K562 (cell line): Measurements from ENCODE around the gene TTC13. TPM values are rescaled to one million over a fixed set of nuclear protein-coding genes. Genes with fewer than 3 reads are reported as not detected.

ENCODE experiments used
- FOXA3 ChIP-seq, 2 experiments: fragments of 450-650 bp in 1 of 2; sonication (generic) in 1 of 2; formaldehyde crosslinking; IDR thresholded peaks in 1 of 2; conservative IDR thresholded peaks in 1 of 2; 2 replicates each; pipeline versions ENCODE4 v1.4.0 to v1.8.0; 2020 to 2022; ENCODE audit warnings: mild to moderate bottlenecking in 2 of 2, missing genetic modification reagents in 1 of 2
- FOXM1 ChIP-seq, 2 experiments: fragments of 450-650 bp in 1 of 2; sonication (generic) in 1 of 2; formaldehyde crosslinking in 1 of 2; IDR thresholded peaks; 2 replicates each; pipeline versions ENCODE4 v1.6.1 to v1.9.0; 2017 to 2022; ENCODE audit warnings: low read depth in 2 of 2, mild to moderate bottlenecking in 2 of 2, missing genetic modification reagents in 1 of 2, moderate library complexity in 1 of 2
- FOXO4 ChIP-seq: fragments of 450-650 bp; formaldehyde crosslinking; IDR thresholded peaks from 2 replicates; pipeline ENCODE4 v1.4.0; 2020; ENCODE audit warnings: mild to moderate bottlenecking, moderate library complexity
- GTF2B ChIP-seq: IDR thresholded peaks from 2 replicates; pipeline ENCODE4 v1.6.1; 2011; ENCODE audit not compliant: insufficient read length; ENCODE audit errors: extremely low read depth
- HMGN3 ChIP-seq: IDR thresholded peaks from 2 replicates; pipeline ENCODE4 v1.6.1; 2011; ENCODE audit warnings: borderline replicate concordance, low read depth, mild to moderate bottlenecking, mixed read lengths, low read length; ENCODE audit not compliant: insufficient read length; ENCODE audit errors: extremely low read depth
- KLF16 ChIP-seq: IDR thresholded peaks from 2 replicates; pipeline ENCODE4 v1.6.1; 2016; ENCODE audit warnings: antibody characterized with exemption
- MCM3 ChIP-seq: fragments of 450-650 bp; IDR thresholded peaks from 2 replicates; pipeline ENCODE4 v1.6.1; 2016
- MEF2A ChIP-seq: IDR thresholded peaks from 2 replicates; pipeline ENCODE4 v1.6.1; 2011; ENCODE audit warnings: low read depth, mild to moderate bottlenecking, low read length, moderate library complexity; ENCODE audit not compliant: control insufficient read depth
- MLX ChIP-seq, 2 experiments: fragments of 450-650 bp in 1 of 2; sonication (generic) in 1 of 2; formaldehyde crosslinking; conservative IDR thresholded peaks; 2 replicates each; pipeline versions ENCODE4 v1.4.0 to v1.8.1; 2020 to 2022; ENCODE audit warnings: mild to moderate bottlenecking in 1 of 2, missing genetic modification reagents in 1 of 2
- NFRKB ChIP-seq: fragments of 450-650 bp; IDR thresholded peaks from 2 replicates; pipeline ENCODE4 v1.6.1; 2016; ENCODE audit warnings: low read depth
- NRF1 ChIP-seq, 2 experiments: fragments of 450-650 bp; IDR thresholded peaks in 1 of 2; conservative IDR thresholded peaks in 1 of 2; 2 replicates each; pipeline ENCODE4 v1.6.1; 2014; ENCODE audit warnings: mild to moderate bottlenecking in 2 of 2
- PHTF2 ChIP-seq: fragments of 250-450 bp; sonication (Bioruptor Pico); IDR thresholded peaks from 2 replicates; pipeline ENCODE4 v1.5.0; 2021; ENCODE audit warnings: mild to moderate bottlenecking
- RBM34 ChIP-seq: fragments of 200-400 bp; formaldehyde crosslinking; IDR thresholded peaks from 2 replicates; pipeline ENCODE4 v1.6.1; 2018; ENCODE audit warnings: low read length, borderline replicate concordance; ENCODE audit not compliant: insufficient read depth
- STAT6 ChIP-seq: sonication (generic); formaldehyde crosslinking; IDR thresholded peaks from 2 replicates; pipeline ENCODE4 v1.8.1; 2023; ENCODE audit warnings: mild to moderate bottlenecking, missing genetic modification reagents
- TFAP4 ChIP-seq: sonication (generic); formaldehyde crosslinking; IDR thresholded peaks from 2 replicates; pipeline ENCODE4 v1.8.0; 2022; ENCODE audit warnings: missing genetic modification reagents, mild to moderate bottlenecking, moderate library complexity, borderline replicate concordance
- ZBTB49 ChIP-seq: sonication (generic); formaldehyde crosslinking; IDR thresholded peaks from 2 replicates; pipeline ENCODE4 v1.8.0; 2022; ENCODE audit warnings: missing genetic modification reagents, mild to moderate bottlenecking, borderline replicate concordance
- polyA plus RNA-seq, 8 experiments: library from polyadenylated mRNA; depleted of rRNA in 4 of 8; stranded (reverse) in 5 of 8; unstranded in 3 of 8; fragments of >200 nt; fragmentation: Nextera tagmentation in 2 of 8; fragmentation: Illumina TruSeq in 1 of 8; extraction: Ambion mirVana in 2 of 8; extraction: Trizol in 1 of 8; gene quantifications; 2 replicates each; pipeline versions ENCODE4 v1.2.1 to v1.2.3, GENCODE V29; 2011 to 2014; ENCODE audit warnings: inconsistent platforms in 1 of 8, missing spikeins in 1 of 8
- total RNA-seq, 7 experiments: library from RNA; depleted of rRNA in 6 of 7; stranded (reverse); fragments of >200 nt in 6 of 7; fragmentation: Illumina TruSeq in 2 of 7; extraction: Trizol in 2 of 7; gene quantifications; 2 replicates each; pipeline versions ENCODE4 v1.2.1 to v1.2.3, GENCODE V29; 2011 to 2021; ENCODE audit warnings: low replicate concordance in 1 of 7

TTC13 gene
- total and polyA plus RNA-seq, 9 of the 15 experiments (the other 6 are each of a cell fraction or from before 2014, with no cell fraction given): 1.7 to 13.8 (median 9.6) TPM

GRCh38 chr1:230978491-230979388, at the start of gene TTC13, which contains the start of gene ARV1 (continued):
- no peak for TF ChIP-seq PHTF2 (CRISPR knock-in tag)
- peak; percentile 97 for TF ChIP-seq NRF1 (conservative IDR thresholded peaks at IDR 0.05 in 1 of 2, IDR thresholded peaks at IDR 0.05 in 1 of 2)
- no peak for TF ChIP-seq FOXO4
- TF ChIP-seq NFRKB: peak; percentile 92
- TF ChIP-seq STAT6 (CRISPR knock-in tag): no peak
- no peak for TF ChIP-seq RBM34
- no peak for TF ChIP-seq GTF2B
- peak in 1 of 2 experiments; percentile 55; a peak in 1 of 4 replicates for TF ChIP-seq FOXA3 (CRISPR knock-in tag; conservative IDR thresholded peaks at IDR 0.05 in 1 of 2, IDR thresholded peaks at IDR 0.05 in 1 of 2)
- peak; percentile 80 for TF ChIP-seq HMGN3
- no peak for TF ChIP-seq MEF2A
- no peak for TF ChIP-seq FOXM1 (IDR thresholded peaks at IDR 0.05; ENCODE audit: low read depth)
- no peak for TF ChIP-seq FOXM1 (CRISPR knock-in tag; IDR thresholded peaks at IDR 0.05; ENCODE audit: low read depth)
- no peak for TF ChIP-seq ZBTB49 (CRISPR knock-in tag)
- no peak for TF ChIP-seq MCM3
- peak; percentile 91 for TF ChIP-seq TFAP4 (CRISPR knock-in tag)
- no peak for TF ChIP-seq MLX (CRISPR knock-in tag; conservative IDR thresholded peaks at IDR 0.05)
- no peak for TF ChIP-seq KLF16
